ENCODE data around the gene TPX2.

GRCh38 chr20:31784354-31785044, 45.4 kb downstream of the TPX2 start:
- TF ChIP-seq ZBTB33 (IDR thresholded peaks at IDR 0.05; ENCODE audit: borderline replicate concordance, low read depth) (no peak), EZH2phosphoT487 (IDR thresholded peaks at IDR 0.05; ENCODE audit: borderline replicate concordance, low read depth) (no peak), EP300 (IDR thresholded peaks at IDR 0.05; ENCODE audit: borderline replicate concordance in 1 of 2, low read depth in 1 of 2, low read length in 1 of 2) (no peak)
